Body of pancreas (tissue), 4 donors: ENCODE results near the gene OR6K2. TPM values are rescaled to one million over a fixed set of nuclear protein-coding genes. Genes with fewer than 3 reads are reported as not detected.

Experiments used
- ATAC-seq: fragments of 150-250 bp; one replicate; pipeline ENCODE4 v1.9.1; 2016
- DNase-seq, 4 donors: peaks; one replicate each; pipeline ENCODE4 v3.0.0-alpha.2; 2019
- H3K27ac ChIP-seq, 4 donors: fragments of 200-600 bp; sonication (generic); 1 replicate in 3 of 4; 2 replicates in 1 of 4; pipeline versions ENCODE4 v1.5.1 to v1.6.1; 2016 to 2019; ENCODE audit warnings: mild to moderate bottlenecking in 1 of 4, mixed read lengths in 1 of 4, moderate library complexity in 1 of 4
- H3K27me3 ChIP-seq, 2 donors: fragments of 200-600 bp; sonication (generic); one replicate each; pipeline ENCODE4 v1.6.0; 2016; ENCODE audit warnings: mild to moderate bottlenecking in 1 of 2
- H3K36me3 ChIP-seq, 2 donors: fragments of 200-600 bp; sonication (generic); replicated peaks in 1 of 2; 2 replicates each; pipeline ENCODE4 v1.5.1; 2016; ENCODE audit warnings: low read depth in 2 of 2; ENCODE audit not compliant: insufficient read depth in 1 of 2
- H3K4me1 ChIP-seq: fragments of 200-600 bp; sonication (generic); one replicate; pipeline ENCODE4 v1.6.0; 2016
- H3K4me3 ChIP-seq, 2 donors: fragments of 200-600 bp; sonication (generic); 1 replicate in 1 of 2; 2 replicates in 1 of 2; pipeline ENCODE4 v1.5.1; 2016 to 2019
- H3K9me3 ChIP-seq, 3 donors: fragments of 200-600 bp; sonication (generic); 1 replicate in 2 of 3; 2 replicates in 1 of 3; pipeline ENCODE4 v1.5.1; 2016
- CTCF ChIP-seq, 7 experiments: fragments of 450-650 bp in 4 of 7; fragments of 200-600 bp in 3 of 7; sonication (generic) in 3 of 7; IDR thresholded peaks; one replicate each; pipeline ENCODE4 v1.5.1; 2016 to 2019; ENCODE audit warnings: antibody characterized with exemption in 7 of 7
- POLR2A ChIP-seq, 3 donors: fragments of 450-650 bp; IDR thresholded peaks; one replicate each; pipeline ENCODE4 v1.6.1; 2016; ENCODE audit warnings: antibody characterized with exemption in 3 of 3, mild to moderate bottlenecking in 2 of 3
- WGBS, 2 donors: methylation state at CpG; one replicate each; pipeline ENCODE4 v1.1.5; 2017; 5-methylcytosine and 5-hydroxymethylcytosine counted together
- intact Hi-C: fragments of 100-400 bp; cut with DNase I; formaldehyde crosslinking; loops from one replicate; pipeline ENCODE4 v1.15.1; 2023
- total RNA-seq, 2 donors: library from RNA; depleted of rRNA; stranded (reverse); fragments of >200 nt; gene quantifications; one replicate each; pipeline ENCODE4 v1.1.0, GENCODE V29; 2016

The OR6K2 gene
- total RNA-seq, 2 donors from 2014 or later = not detected

DNA sequence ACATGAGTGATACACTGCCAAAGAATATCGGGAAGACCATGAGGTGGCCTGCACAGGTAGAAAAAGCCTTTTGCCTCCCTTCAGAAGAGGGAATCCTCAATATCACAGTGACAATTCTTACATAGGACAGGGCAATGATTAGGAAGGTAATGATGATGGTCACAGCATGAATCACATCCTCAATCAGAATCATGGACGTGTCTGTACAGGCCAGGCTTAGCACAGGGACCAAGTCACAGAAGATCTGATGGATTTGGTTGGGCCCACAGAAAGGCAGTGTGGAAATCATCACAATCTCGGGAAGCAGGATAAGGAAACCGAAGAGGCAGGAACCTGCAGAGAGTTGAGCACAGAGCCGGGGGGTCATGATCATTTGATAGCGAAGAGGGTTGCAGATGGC lies 16.9 kb upstream of the OR6K2 start:
- ATAC-seq (no peak), DNase-seq (no peak)
- TF ChIP-seq POLR2A (IDR thresholded peaks at IDR 0.05) = no peak
- no peak for TF ChIP-seq CTCF (IDR thresholded peaks at IDR 0.05)
- Histone ChIP-seq H3K36me3 (no peaks in the 10 kb centered on the region), H3K9me3 (no peaks in the 10 kb centered on the region), H3K27ac (no peak overlapping the region), H3K4me1 (no peaks in the 10 kb centered on the region), H3K4me3 (no peak overlapping the region), H3K27me3 (no peaks in the 10 kb centered on the region)
- intact Hi-C loops = no loop called here
- WGBS, 2 donors = 55 to 68% methylated on average over 6 of the region's 6 CpGs

GRCh38 chr1:158716335-158716734 lies 15.9 kb upstream of the OR6K2 start:
- WGBS, 2 donors = 36 to 63% methylated on average over 1 of the region's 1 CpG
- no peaks in the 10 kb centered on the region for H3K36me3 ChIP-seq
- no peak overlapping the region for H3K4me3 ChIP-seq
- intact Hi-C loops = no loop called here
- TF ChIP-seq CTCF (IDR thresholded peaks at IDR 0.05) (no peak), POLR2A (IDR thresholded peaks at IDR 0.05) (no peak)
- no peak for ATAC-seq
- H3K27me3 ChIP-seq = no peaks in the 10 kb centered on the region
- H3K9me3 ChIP-seq = no peaks in the 10 kb centered on the region
- H3K27ac ChIP-seq = no peak overlapping the region
- DNase-seq = no peak
- H3K4me1 ChIP-seq = no peaks in the 10 kb centered on the region

GRCh38 chr1:158714754-158715153 lies 14.3 kb upstream of the OR6K2 start:
- Histone ChIP-seq H3K4me1 (no peaks in the 10 kb centered on the region), H3K27me3 (no peaks in the 10 kb centered on the region), H3K27ac (no peak overlapping the region), H3K4me3 (no peak overlapping the region), H3K36me3 (no peaks in the 10 kb centered on the region), H3K9me3 (no peaks in the 10 kb centered on the region)
- intact Hi-C loops = no loop called here
- TF ChIP-seq POLR2A (IDR thresholded peaks at IDR 0.05) = no peak
- no peak for TF ChIP-seq CTCF (IDR thresholded peaks at IDR 0.05)
- ATAC-seq (no peak), DNase-seq (no peak)
- 9 to 30% methylated on average over 1 of the region's 1 CpG for WGBS, 2 donors

- TF ChIP-seq POLR2A (IDR thresholded peaks at IDR 0.05) (no peak), CTCF (IDR thresholded peaks at IDR 0.05) (no peak)
- no peaks in the 10 kb centered on the region for H3K4me1 ChIP-seq
- H3K27me3 ChIP-seq = no peaks in the 10 kb centered on the region
- ATAC-seq = no peak
- H3K27ac ChIP-seq = no peak overlapping the region
- intact Hi-C loops = no loop called here
- no peak overlapping the region for H3K4me3 ChIP-seq
- no peaks in the 10 kb centered on the region for H3K9me3 ChIP-seq
- WGBS, 2 donors = 41 to 45% methylated on average over 4 of the region's 4 CpGs
- no peak for DNase-seq
- H3K36me3 ChIP-seq = no peaks in the 10 kb centered on the region
Measured at GRCh38 chr1:158711098-158711497, 10.6 kb upstream of the OR6K2 start.

DNA sequence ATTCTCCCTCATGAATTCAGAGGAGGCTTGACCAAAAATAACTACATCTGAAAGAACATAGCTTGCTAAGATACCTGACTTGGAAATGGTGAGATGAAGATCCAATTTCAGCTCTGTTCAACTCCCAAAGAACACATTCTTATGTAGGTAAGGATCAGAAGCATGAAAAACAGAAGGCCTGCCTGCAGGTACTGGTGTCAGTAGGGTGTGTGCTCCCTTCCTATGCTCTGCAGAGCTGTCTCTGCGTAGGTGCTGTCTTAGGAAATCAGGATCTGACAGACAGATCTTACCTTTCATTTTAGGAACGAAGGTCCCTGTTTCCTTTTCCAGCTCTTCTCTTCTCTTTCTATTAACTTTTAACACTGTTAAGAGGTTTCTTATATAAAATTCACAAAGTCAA lies 5.6 kb upstream of the OR6K2 start:
- WGBS, 2 donors = 36 to 43% methylated on average over 2 of the region's 2 CpGs
- Histone ChIP-seq H3K4me1 (no peaks in the 10 kb centered on the region), H3K4me3 (no peak overlapping the region), H3K27ac (no peak overlapping the region), H3K36me3 (no peaks in the 10 kb centered on the region), H3K27me3 (no peaks in the 10 kb centered on the region), H3K9me3 (no peaks in the 10 kb centered on the region)
- ATAC-seq = no peak
- intact Hi-C loops = no loop called here
- TF ChIP-seq CTCF (IDR thresholded peaks at IDR 0.05) (no peak), POLR2A (IDR thresholded peaks at IDR 0.05) (no peak)
- no peak for DNase-seq
